RPMI8226 (cell line): ENCODE results near the gene RNF207.

Source experiments
- DNase-seq: peaks from one replicate; pipeline ENCODE4 v3.0.0-alpha.2; 2015

The RNF207 gene

DNA sequence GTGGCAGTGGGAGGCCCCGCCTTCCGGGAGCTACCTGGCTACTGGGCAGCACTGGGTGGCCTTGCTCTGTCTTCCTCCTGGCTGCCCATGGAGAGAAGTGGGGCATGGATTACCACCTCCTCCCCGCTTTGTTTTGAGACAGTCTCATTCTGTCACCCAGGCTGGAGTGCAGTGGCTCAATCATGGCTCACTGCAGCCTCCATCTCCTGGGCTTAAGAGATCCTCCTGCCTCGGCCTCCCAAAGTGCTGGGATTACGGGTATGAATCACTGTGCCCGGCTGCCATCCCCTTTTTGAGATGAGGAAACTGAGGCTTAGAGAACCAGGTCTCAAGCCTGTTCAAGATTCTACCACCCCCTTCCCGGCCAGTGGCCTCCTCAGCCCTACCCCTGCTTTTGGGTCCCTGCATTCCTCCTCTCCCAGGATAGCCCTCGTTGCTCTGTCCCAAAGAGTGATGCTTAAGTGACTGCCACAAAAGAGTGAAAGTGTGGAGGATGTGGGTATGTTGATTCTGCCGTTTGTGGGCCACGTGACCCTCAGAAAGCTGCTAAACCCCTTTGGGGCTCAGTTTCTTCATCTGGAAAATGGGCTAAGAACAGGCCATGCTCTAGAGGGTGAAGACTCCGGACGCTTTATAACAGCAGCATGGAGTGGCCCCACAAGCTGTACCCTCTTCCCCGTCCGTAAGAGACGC is 45.9 kb downstream of the RNF207 start:
- no peak for DNase-seq

GRCh38 chr1:6252374-6252710 is 46.4 kb downstream of the RNF207 start:
- no peak for DNase-seq

DNA sequence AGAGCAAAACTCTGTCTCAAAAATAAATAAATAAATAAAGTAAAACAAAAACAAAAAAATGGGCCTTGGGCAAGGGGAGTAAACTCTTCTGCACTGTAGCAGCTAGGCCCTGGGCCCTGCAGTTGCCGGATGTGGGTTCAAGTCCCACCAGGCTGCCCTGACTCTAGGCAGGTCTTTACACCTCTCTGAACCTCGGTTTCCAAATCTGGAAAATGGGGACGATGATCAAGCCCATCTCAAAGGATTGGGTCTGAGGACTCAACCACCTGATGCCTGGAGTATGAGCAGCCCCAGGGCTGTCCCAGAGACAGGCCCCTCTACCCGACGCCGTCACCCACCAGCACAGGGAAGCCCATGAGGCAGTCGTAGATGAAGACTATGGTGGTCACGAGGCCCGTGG is 47.5 kb downstream of the RNF207 start:
- DNase-seq: no peak

GRCh38 chr1:6254691-6255090 is 48.8 kb downstream of the RNF207 start:
- no peak for DNase-seq

DNA sequence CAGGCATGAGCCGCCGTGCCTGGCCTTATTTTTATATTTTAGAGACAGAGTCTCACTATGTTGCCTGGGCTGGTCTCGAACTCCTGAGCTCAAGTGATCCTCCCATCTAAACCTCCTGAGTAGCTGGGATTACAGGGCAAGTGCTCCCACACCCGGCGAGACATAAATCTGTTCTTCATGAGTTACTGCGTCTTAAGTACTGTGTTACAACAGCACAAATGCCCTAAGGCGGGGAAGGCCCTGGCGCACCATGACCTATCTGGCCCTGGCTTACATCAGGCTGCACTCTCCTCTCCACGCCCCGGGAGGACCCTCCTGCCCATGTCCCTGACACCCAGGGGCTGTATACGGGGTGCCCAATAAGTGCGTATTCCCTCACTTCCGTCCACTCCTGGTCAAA is 50.7 kb downstream of the RNF207 start:
- no peak for DNase-seq

- no peak for DNase-seq
Measured at GRCh38 chr1:6257541-6258069, 51.7 kb downstream of the RNF207 start.

DNA sequence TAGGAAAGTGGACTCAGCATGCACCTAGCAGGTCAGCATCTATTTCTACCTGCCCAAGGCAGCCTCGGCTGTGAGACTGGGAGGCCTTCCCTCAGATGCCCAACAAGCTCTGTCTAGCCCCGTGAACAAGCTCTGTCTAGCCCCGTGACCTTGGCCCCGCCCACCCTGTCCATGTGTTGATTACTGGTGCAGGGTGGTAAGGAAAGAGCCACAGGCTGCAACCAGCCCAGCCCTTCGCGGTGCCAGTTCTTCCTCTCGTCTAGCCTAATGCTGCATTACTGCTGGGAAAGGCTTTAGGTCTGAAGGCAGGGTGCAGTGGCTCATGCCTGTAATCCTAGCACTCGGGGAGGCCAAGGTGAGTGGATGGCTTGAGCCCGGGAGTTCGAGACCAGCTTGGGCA is 52.8 kb downstream of the RNF207 start:
- peak; percentile 47 for DNase-seq

DNA sequence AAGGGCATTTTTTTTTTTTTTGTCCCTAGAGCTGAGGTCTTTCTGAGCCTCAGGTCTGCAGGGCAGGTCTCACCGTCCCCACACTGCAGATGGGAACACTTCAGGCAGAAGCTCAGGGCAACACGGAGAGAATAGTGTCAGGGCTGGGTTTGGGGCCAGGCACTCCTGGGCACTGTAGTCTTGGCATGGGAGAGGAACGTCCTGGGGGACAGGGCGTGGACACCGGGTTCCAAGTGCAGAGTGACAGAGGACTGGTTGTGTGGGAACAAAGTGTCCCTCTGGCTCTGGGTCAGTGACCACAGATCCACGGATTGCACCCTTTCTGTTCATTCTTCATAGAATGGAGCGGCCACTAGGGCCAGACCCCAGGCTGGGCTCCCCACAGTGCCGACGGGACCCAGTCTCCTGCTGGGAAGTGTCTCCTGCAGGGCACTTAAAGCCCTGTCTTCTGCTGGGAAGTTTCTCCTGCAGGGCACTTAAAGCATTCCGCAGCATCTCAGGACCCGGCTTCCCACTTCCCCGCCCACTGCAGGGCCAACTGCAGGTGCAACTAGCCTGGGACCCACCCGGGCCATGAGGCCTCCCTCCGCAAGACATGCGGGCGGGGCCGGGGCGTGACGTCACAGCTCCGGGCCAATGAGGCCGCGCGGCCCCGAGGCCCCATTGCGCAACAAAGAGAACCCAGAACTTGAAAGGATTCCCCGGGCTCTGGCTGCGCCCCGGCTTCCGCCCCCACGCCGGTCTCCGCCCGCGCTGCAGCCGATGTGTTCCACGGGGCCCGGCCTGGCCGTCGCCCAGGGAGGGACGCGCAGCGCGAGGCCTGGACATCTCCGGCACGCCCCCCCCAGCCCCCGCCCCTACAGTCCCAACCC is 53.8 kb downstream of the RNF207 start:
- peak; percentile 83 for DNase-seq

- DNase-seq: peak; percentile 39
Measured at GRCh38 chr1:6260433-6260934, 54.6 kb downstream of the RNF207 start.

- peak; percentile 73 for DNase-seq
Measured at GRCh38 chr1:6260961-6261614, 55.2 kb downstream of the RNF207 start, which contains the start of gene GPR153. GPR153 (minus strand) TSS chr1:6261098; CDS start chr1:6254905, 6,193 bp downstream.

- no peak for DNase-seq
Measured at GRCh38 chr1:6261615-6261995, 55.7 kb downstream of the RNF207 start.

DNA sequence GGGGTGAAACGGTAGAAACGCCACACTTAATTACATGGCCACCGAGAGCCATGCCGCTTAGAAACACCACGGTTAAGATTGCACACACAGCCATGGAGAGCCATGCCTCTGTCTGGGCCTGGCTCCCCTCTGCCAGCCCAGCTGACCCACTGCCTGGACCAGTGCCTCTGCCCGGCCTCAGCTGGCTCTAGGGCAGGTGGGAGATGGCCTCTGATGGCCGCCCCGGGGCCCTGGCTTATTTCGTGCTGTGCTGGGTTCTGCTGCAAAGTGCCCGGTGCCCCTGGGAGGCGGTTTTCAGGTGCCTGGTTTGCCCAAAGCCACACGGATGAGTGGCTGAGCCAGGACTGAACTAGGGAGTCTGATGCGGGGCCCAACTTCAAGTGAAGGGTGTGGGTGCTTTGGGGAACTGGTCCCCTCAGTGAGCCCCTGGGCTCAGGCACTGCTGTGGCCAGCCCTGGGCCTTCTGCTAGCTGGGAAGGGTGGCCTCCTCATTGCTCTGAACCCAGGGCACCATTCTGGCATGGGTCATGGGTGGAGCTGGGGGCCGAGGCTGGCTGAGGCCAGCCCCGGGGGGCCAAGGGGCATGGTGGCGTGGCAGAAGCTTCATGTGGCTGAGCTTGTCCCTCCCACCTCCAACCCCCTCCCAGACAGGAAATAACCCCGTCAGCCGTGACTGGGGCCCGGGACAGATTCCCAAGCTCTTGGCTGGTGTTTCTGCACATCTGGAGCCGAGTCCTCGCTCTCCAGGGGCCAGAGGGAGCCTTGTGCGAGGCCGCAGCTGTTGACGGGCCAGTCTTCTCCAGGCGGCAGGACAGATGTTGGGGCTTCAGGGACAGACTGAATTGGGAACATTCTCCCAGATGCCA is 56.9 kb downstream of the RNF207 start:
- DNase-seq: no peak

DNA sequence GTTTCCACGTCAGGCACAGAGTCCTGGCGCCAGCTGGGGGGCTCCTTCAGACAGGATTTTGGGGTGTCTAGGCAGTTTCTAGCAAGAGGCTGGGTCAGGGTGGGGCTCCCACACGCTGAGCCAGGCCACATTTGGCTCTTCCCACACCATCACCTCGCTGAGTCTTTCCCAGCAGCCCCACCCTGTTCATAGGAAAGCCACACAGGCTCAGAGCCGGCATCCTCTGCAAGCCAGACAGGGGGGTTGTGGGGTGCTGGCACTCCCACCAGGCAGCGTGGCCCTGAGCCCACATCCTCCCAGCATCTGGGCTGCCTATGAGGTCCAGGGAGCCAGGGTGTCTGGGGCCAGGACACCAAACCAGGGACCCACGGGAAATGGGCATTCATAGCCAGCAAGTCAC is 57.8 kb downstream of the RNF207 start:
- DNase-seq: no peak

DNA sequence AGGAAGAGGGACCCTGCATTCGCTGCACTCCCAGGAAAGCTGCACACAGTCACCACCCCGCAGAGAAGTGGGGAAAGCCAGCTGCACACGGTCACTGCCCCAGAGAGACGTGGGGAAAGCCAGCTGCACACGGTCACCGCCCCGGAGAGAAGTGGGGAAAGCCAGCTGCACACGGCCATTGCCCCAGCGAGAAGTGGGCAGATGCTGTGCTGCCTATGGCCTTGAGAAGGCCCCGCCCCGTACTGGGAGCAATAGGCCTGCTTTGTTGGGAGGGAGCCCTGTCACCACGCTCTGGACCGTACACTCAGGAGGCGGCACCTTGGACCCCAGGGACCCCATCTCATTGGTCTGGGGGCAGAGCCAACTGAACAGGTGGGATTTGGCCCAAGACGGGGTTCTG is 59.2 kb downstream of the RNF207 start:
- DNase-seq: no peak

DNA sequence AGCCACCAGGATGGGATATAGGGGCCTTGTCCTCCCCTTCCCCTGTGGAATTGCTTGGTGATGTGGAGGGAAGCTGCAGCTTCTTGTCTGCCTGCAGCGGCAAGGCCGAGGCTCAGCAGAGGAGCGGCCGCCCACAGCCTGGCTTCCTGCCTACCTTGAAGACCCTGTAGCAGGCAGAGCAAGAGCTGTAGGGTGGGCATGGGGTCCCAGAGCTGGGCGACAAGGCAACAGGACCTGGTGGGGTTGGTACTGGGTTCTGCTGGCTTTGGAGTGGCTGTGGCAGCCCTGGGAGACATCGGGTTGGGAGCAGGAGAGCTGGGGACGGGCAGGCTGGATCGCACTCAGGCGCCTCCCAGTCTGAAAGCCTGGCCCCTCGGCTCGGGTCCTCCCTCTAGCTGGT is 60.7 kb downstream of the RNF207 start:
- DNase-seq: no peak

- no peak for DNase-seq
Measured at GRCh38 chr1:6267686-6268322, 61.9 kb downstream of the RNF207 start.

- DNase-seq: no peak
Measured at GRCh38 chr1:6268415-6268814, 62.5 kb downstream of the RNF207 start.

- no peak for DNase-seq
Measured at GRCh38 chr1:6269296-6269695, 63.4 kb downstream of the RNF207 start.

- DNase-seq: no peak
Measured at GRCh38 chr1:6269720-6270400, 63.9 kb downstream of the RNF207 start.

DNA sequence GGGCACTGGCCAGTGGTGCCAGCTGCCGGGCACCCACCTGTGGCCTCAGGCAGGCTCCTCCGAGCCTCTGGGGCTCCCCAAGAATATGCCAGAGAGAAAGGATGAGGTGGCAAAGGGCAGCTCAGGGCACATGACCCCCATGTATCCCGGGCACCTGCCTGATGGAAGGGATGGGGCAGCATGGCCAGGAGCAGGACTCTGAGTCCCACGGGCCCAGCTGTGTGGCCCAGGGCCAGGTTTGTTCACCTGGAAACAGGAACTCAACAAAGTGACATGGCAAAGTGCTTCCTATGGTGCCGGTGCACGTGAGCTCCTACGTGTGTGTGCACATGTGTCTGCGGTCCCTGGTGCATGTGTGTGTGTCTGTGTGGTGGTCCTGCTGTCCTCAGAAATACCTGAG is 64.5 kb downstream of the RNF207 start:
- no peak for DNase-seq
